ENCODE measurements around the gene ASCL3. TPM values are rescaled to one million over a fixed set of nuclear protein-coding genes. Genes with fewer than 3 reads are reported as not detected.

Gene ASCL3
- total and polyA plus RNA-seq, 2 experiments from 2014 or later: not detected

GRCh38 chr11:8947230-8947943 lies 4.6 kb upstream of the ASCL3 start (continued):
- TF ChIP-seq ZNF462 (CRISPR knock-in tag; IDR thresholded peaks at IDR 0.05): no peak
- no peak for TF ChIP-seq NANOG (IDR thresholded peaks at IDR 0.05; ENCODE audit: borderline replicate concordance)
- no peak for TF ChIP-seq POLR2AphosphoS5 (IDR thresholded peaks at IDR 0.05; ENCODE audit: low read depth)

GRCh38 chr11:8941341-8942103 lies 1.3 kb downstream of the ASCL3 start:
- Histone ChIP-seq H3K9me2 (ENCODE audit: insufficient read depth) (no peaks in the 10 kb centered on the region), H2AFZ (no peak overlapping the region), H3K4me3 (no peak overlapping the region), H3K4me1 (ENCODE audit: insufficient read depth) (no peaks in the 10 kb centered on the region), H3K27me3 (ENCODE audit: insufficient read depth) (no peaks in the 10 kb centered on the region), H3K79me2 (replicated peaks; ENCODE audit: insufficient read depth) (no peaks in the 10 kb centered on the region), H3K36me3 (ENCODE audit: insufficient read depth) (no peaks in the 10 kb centered on the region), H3K27ac (ENCODE audit: low read depth) (no peak overlapping the region), H3F3A (replicated peaks; ENCODE audit: low read depth) (no peaks in the 10 kb centered on the region), H4K20me1 (replicated peaks; ENCODE audit: insufficient read depth) (no peaks in the 10 kb centered on the region), H3K4me2 (no peak overlapping the region)
- DNase-seq (ENCODE audit: low spot score) (no peak), ATAC-seq (no peak)
- Mint-ChIP-seq H3K4me1 (no peaks in the 10 kb centered on the region; the same call in 2 of the 3 replicates), H3K4me3 (no peak overlapping the region), H3K9me3 (no peaks in the 10 kb centered on the region), H3K27me3 (ENCODE audit: insufficient read depth, low read depth, poor library complexity) (no peaks in the 10 kb centered on the region), H3K36me3 (ENCODE audit: low read depth) (no peaks in the 10 kb centered on the region), H3K27ac (no peak overlapping the region)
- TF ChIP-seq ZNF114 (CRISPR knock-in tag; IDR thresholded peaks at IDR 0.05) (no peak), JUNB (IDR thresholded peaks at IDR 0.05; ENCODE audit: unreplicated experiment) (no peak), CTCF (conservative IDR thresholded peaks at IDR 0.05; ENCODE audit: low read depth in 2 of 2) (no peak), REST (IDR thresholded peaks at IDR 0.05; ENCODE audit: unreplicated experiment) (no peak), ETS1 (IDR thresholded peaks at IDR 0.05) (no peak), STAT1 (IDR thresholded peaks at IDR 0.05; ENCODE audit: unreplicated experiment) (no peak), EZH2 (IDR thresholded peaks at IDR 0.05; ENCODE audit: low read depth, unreplicated experiment) (no peak), CREB1 (CRISPR knock-in tag; IDR thresholded peaks at IDR 0.05; ENCODE audit: low read depth) (no peak), POLR2AphosphoS5 (IDR thresholded peaks at IDR 0.05; ENCODE audit: low read depth) (no peak)
